Lower leg skin (tissue), 4 donors: ENCODE results near the gene ARSJ. TPM values are rescaled to one million over a fixed set of nuclear protein-coding genes. Genes with fewer than 3 reads are reported as not detected.

ENCODE experiments used
- DNase-seq, 2 donors: peaks; one replicate each; pipeline ENCODE4 v3.0.0-alpha.2; 2019; ENCODE audit warnings: low spot score in 2 of 2
- H3K4me3 ChIP-seq: fragments of 200-600 bp; sonication (generic); 2 replicates; pipeline ENCODE4 v1.5.1; 2017; ENCODE audit warnings: mild to moderate bottlenecking, low read depth; ENCODE audit not compliant: poor library complexity, severe bottlenecking
- CTCF ChIP-seq, 3 donors: fragments of 450-650 bp; IDR thresholded peaks; one replicate each; pipeline ENCODE4 v1.5.1; 2016; ENCODE audit warnings: antibody characterized with exemption in 3 of 3, mild to moderate bottlenecking in 3 of 3, moderate library complexity in 2 of 3
- POLR2A ChIP-seq, 2 donors: fragments of 450-650 bp; IDR thresholded peaks; one replicate each; pipeline ENCODE4 v1.6.1; 2016 to 2017; ENCODE audit warnings: antibody characterized with exemption in 2 of 2, mild to moderate bottlenecking in 1 of 2, moderate library complexity in 1 of 2
- WGBS, 2 donors: methylation state at CpG; one replicate each; pipeline ENCODE4 v1.1.5; 2018; 5-methylcytosine and 5-hydroxymethylcytosine counted together
- intact Hi-C: fragments of 100-400 bp; cut with DNase I; formaldehyde crosslinking; loops from one replicate; pipeline ENCODE4 v1.15.0; 2023; ENCODE audit warnings: low total_unique reads
- total RNA-seq, 4 donors: library from RNA; depleted of rRNA; stranded (reverse); fragments of >200 nt; gene quantifications; one replicate each; pipeline ENCODE4 v1.1.0, GENCODE V29; 2016

ARSJ gene
- total RNA-seq, 4 donors from 2014 or later = 0.42 to 3.7 (median 1.6) TPM

- intact Hi-C loops = no loop called here
- H3K4me3 ChIP-seq = no peak overlapping the region
- 94 to 95% methylated on average over 1 of the region's 1 CpG for WGBS, 2 donors
- no peak for DNase-seq
- TF ChIP-seq POLR2A (IDR thresholded peaks at IDR 0.05) (no peak), CTCF (IDR thresholded peaks at IDR 0.05) (no peak)
These were observed 108.4 kb downstream of the ARSJ start for GRCh38 chr4:113871080-113871479.

GRCh38 chr4:113869743-113870375, 109.6 kb downstream of the ARSJ start:
- intact Hi-C loops = no loop called here
- no peak for DNase-seq

GRCh38 chr4:113866611-113867010, 112.8 kb downstream of the ARSJ start:
- WGBS, 2 donors = 73 to 95% methylated on average over 2 of the region's 2 CpGs
- intact Hi-C loops = no loop called here
- H3K4me3 ChIP-seq = no peak overlapping the region
- TF ChIP-seq CTCF (IDR thresholded peaks at IDR 0.05) (no peak), POLR2A (IDR thresholded peaks at IDR 0.05) (no peak)
- no peak for DNase-seq

More at GRCh38 chr4:113869743-113870375, 109.6 kb downstream of the ARSJ start:
- 72 to 90% methylated on average over 4 of the region's 4 CpGs for WGBS, 2 donors
- TF ChIP-seq POLR2A (IDR thresholded peaks at IDR 0.05) (no peak), CTCF (IDR thresholded peaks at IDR 0.05) (no peak)
- no peak overlapping the region for H3K4me3 ChIP-seq

GRCh38 chr4:113858924-113859323, 120.5 kb downstream of the ARSJ start:
- no peak for TF ChIP-seq CTCF (IDR thresholded peaks at IDR 0.05)
- no peak for TF ChIP-seq POLR2A (IDR thresholded peaks at IDR 0.05)
- 32 to 53% methylated on average over 1 of the region's 1 CpG for WGBS, 2 donors
- DNase-seq = no peak
- intact Hi-C loops = no loop called here
- no peak overlapping the region for H3K4me3 ChIP-seq

GRCh38 chr4:113851816-113852215, 127.6 kb downstream of the ARSJ start:
- intact Hi-C loops = no loop called here
- no peak for DNase-seq
- H3K4me3 ChIP-seq = no peak overlapping the region
- 79 to 81% methylated on average over 4 to 5 of the region's 5 CpGs for WGBS, 2 donors
- no peak for TF ChIP-seq CTCF (IDR thresholded peaks at IDR 0.05)
- TF ChIP-seq POLR2A (IDR thresholded peaks at IDR 0.05) = no peak

Other genes starting within 250 kb of the ARSJ start
- gene CAMK2D, start 217.9 kb downstream of the ARSJ start, total RNA-seq = 10 to 100 TPM; 25.2 to 40.7 (median 32.7) TPM